Testis (tissue), 3 donors: ENCODE measurements around the gene ADGRG3. TPM values are rescaled to one million over a fixed set of nuclear protein-coding genes. Genes with fewer than 3 reads are reported as not detected.

ENCODE experiments used
- DNase-seq: peaks from one replicate; pipeline ENCODE4 v3.0.0-alpha.2; 2019
- H3K27ac ChIP-seq, 2 donors: fragments of 200-600 bp; sonication (generic); one replicate each; pipeline ENCODE4 v1.5.1; 2019
- H3K27me3 ChIP-seq: fragments of 200-600 bp; sonication (generic); one replicate; pipeline ENCODE4 v1.5.1; 2019
- H3K36me3 ChIP-seq: fragments of 200-600 bp; sonication (generic); one replicate; pipeline ENCODE4 v1.5.1; 2017; ENCODE audit warnings: low read depth; ENCODE audit errors: missing control alignments
- H3K4me1 ChIP-seq: fragments of 200-600 bp; sonication (generic); one replicate; pipeline ENCODE4 v1.5.1; 2019
- H3K4me3 ChIP-seq, 2 donors: fragments of 200-600 bp; sonication (generic); one replicate each; pipeline ENCODE4 v1.5.1; 2017 to 2019
- H3K9me3 ChIP-seq: fragments of 200-600 bp; sonication (generic); one replicate; pipeline ENCODE4 v1.5.1; 2017
- POLR2A ChIP-seq: fragments of 450-650 bp; IDR thresholded peaks from one replicate; pipeline ENCODE4 v1.6.1; 2017; ENCODE audit warnings: antibody characterized with exemption, mild to moderate bottlenecking, moderate library complexity
- WGBS, 2 donors: methylation state at CpG; one replicate each; pipeline ENCODE4 v1.1.5; 2018; 5-methylcytosine and 5-hydroxymethylcytosine counted together
- intact Hi-C: fragments of 100-400 bp; cut with DNase I; formaldehyde crosslinking; loops from one replicate; pipeline ENCODE4 v1.15.1; 2023; ENCODE audit warnings: low total_unique reads
- polyA plus RNA-seq: library from polyadenylated mRNA; stranded (reverse); fragments of 350-450 nt; fragmentation: Illumina TruSeq; extraction: RNeasy Lipid Tissue Mini Kit (QIAGEN cat#74804); gene quantifications from one replicate; pipeline ENCODE4 v1.2.3, GENCODE V29; 2014; ENCODE audit warnings: low read depth, low replicate concordance; ENCODE audit not compliant: insufficient read depth
- total RNA-seq, 2 donors: library from RNA; depleted of rRNA; stranded (reverse); fragments of >200 nt; gene quantifications; one replicate each; pipeline ENCODE4 v1.2.3, GENCODE V29; 2016
- TF ChIP-seq, protein P1 (sequence below), 3 experiments: fragments of 450-650 bp in 2 of 3; fragments of 200-600 bp in 1 of 3; sonication (generic) in 1 of 3; IDR thresholded peaks; one replicate each; pipeline ENCODE4 v1.5.1; 2016 to 2019; ENCODE audit warnings: antibody characterized with exemption in 3 of 3, mild to moderate bottlenecking in 2 of 3, moderate library complexity in 1 of 3

Gene ADGRG3
- total and polyA plus RNA-seq, 3 donors from 2014 or later: 0.37 to 0.82 (median 0.63) TPM

DNA sequence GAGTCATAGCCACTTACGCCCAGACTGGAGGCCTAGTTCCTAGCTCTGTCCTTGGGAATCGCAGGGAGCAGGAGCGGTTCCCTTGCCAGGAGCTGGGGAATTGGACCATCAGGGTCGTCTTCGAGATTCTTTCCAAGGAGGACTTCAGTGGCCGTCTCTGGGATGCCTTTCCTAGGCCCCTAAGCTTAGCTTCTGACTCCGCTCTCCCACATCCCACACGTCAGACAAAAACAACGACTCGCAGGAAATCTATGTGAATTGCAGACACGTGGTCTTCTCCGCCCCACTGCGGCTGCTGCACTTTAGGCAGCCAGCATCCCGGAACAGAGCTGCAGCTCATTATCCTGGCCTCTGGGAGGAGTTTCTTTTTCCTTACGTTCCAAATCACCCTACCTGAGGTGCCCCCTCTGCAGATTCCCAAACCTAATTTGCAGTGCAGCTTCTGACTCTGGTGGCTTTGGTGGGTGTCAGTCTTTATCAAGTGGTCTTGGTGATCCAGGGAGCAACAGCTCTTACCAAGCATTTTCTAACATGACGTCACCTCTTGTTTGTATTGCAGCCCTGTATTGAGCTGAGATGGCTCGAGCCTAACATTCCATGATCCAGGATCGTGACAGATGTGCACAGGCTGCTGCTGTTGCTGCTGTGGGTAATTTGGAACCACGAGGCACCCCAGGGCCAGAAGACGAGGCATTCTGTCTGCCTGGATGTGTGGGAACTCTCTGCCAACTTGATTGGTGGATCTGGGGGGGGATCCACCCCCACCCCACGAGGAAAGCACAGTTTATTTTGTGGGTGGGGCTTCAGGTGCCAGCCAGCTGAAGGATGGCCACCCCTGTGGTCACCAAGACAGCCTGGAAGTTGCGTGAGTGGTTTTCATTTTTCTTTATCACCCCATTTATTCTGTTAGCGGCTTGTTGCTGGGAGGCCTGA lies 68.6 kb downstream of the ADGRG3 start:
- WGBS, 2 donors: 12% methylated on average over 19 to 23 of the region's 23 CpGs
- H3K9me3 ChIP-seq: no peaks in the 10 kb centered on the region
- H3K27ac ChIP-seq: peak overlapping the region in 1 of 2 donors; percentile 39

DNA sequence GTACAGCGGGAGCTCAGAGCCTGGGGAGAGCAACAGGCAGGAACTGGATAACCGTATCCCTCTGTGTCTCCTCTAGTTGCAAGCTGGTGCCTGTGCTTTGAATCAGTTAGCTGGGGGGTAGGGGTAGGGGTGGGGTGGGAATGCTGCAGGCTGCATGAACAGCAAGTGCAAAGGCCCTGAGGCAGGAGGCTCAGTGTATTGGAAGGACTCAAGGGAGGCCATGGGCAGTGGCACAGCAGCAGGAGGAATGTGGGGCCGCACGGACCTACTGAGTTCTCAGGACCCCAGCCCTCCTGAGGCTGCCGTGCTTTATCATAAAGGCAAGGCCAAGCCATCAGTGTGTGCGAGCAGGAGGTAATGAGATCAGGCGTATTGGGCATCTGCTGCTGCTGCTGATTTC lies 70.7 kb downstream of the ADGRG3 start:
- H3K4me3 ChIP-seq: no peak overlapping the region
- H3K27ac ChIP-seq: no peak overlapping the region
- no peaks in the 10 kb centered on the region for H3K27me3 ChIP-seq
- peaks cover 5% of the 10 kb centered on the region for H3K4me1 ChIP-seq
- 95% methylated on average over 7 of the region's 7 CpGs; no CpG with 5 or more reads in 1 of the 2 donors for WGBS, 2 donors
- TF ChIP-seq POLR2A: no peak
- TF ChIP-seq, protein P1, sequence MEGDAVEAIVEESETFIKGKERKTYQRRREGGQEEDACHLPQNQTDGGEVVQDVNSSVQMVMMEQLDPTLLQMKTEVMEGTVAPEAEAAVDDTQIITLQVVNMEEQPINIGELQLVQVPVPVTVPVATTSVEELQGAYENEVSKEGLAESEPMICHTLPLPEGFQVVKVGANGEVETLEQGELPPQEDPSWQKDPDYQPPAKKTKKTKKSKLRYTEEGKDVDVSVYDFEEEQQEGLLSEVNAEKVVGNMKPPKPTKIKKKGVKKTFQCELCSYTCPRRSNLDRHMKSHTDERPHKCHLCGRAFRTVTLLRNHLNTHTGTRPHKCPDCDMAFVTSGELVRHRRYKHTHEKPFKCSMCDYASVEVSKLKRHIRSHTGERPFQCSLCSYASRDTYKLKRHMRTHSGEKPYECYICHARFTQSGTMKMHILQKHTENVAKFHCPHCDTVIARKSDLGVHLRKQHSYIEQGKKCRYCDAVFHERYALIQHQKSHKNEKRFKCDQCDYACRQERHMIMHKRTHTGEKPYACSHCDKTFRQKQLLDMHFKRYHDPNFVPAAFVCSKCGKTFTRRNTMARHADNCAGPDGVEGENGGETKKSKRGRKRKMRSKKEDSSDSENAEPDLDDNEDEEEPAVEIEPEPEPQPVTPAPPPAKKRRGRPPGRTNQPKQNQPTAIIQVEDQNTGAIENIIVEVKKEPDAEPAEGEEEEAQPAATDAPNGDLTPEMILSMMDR (IDR thresholded peaks at IDR 0.05): no peak
- no peaks in the 10 kb centered on the region for H3K36me3 ChIP-seq
- intact Hi-C loops: no loop called here
- H3K9me3 ChIP-seq: no peaks in the 10 kb centered on the region
- DNase-seq: no peak

More for the DNA sequence above, 68.6 kb downstream of the ADGRG3 start:
- Histone ChIP-seq H3K4me3 (peak overlapping the region; percentile 76 to 89), H3K27me3 (no peaks in the 10 kb centered on the region), H3K4me1 (peaks cover 5% of the 10 kb centered on the region), H3K36me3 (no peaks in the 10 kb centered on the region)
- intact Hi-C loops: no loop called here
- DNase-seq: peak; percentile 71
- no peak for TF ChIP-seq POLR2A
- TF ChIP-seq, protein P1 (IDR thresholded peaks at IDR 0.05): peak in 1 of 3 experiments; percentile 24

Other genes starting within 250 kb of the ADGRG3 start
- 10 to 100 TPM; 74.9 to 77.1 TPM for gene CIAPIN1, start 220.9 kb upstream of the ADGRG3 start, total RNA-seq
- gene CIAPIN1, start 220.9 kb upstream of the ADGRG3 start, polyA plus RNA-seq: 205 TPM
- gene COQ9, start 220.8 kb upstream of the ADGRG3 start, total RNA-seq: 10 to 100 TPM; 74.1 to 77.1 TPM
- gene COQ9, start 220.8 kb upstream of the ADGRG3 start, polyA plus RNA-seq: 93.5 TPM
- gene POLR2C, start 205.6 kb upstream of the ADGRG3 start, total RNA-seq: 100 to 1,000 TPM in 1 of 2 donors, 10 to 100 TPM in 1; 88.7 to 102 TPM
- gene POLR2C, start 205.6 kb upstream of the ADGRG3 start, polyA plus RNA-seq: 65.0 TPM
- 10 to 100 TPM; 25.3 to 32.9 TPM for gene DOK4, start 181.8 kb upstream of the ADGRG3 start, total RNA-seq
- gene DOK4, start 181.8 kb upstream of the ADGRG3 start, polyA plus RNA-seq: 15.5 TPM
- 10 to 100 TPM; 13.1 to 16.7 TPM for gene CCDC102A, start 131.7 kb upstream of the ADGRG3 start, total RNA-seq
- 7.7 TPM for gene CCDC102A, start 131.7 kb upstream of the ADGRG3 start, polyA plus RNA-seq
- gene ADGRG5, start 125.7 kb upstream of the ADGRG3 start, total RNA-seq: 1 to 10 TPM; 2.3 to 2.4 TPM
- 2.7 TPM for gene ADGRG5, start 125.7 kb upstream of the ADGRG3 start, polyA plus RNA-seq
- 100 to 1,000 TPM; 296 to 346 TPM for gene ADGRG1, start 39.7 kb upstream of the ADGRG3 start, total RNA-seq
- 134 TPM for gene ADGRG1, start 39.7 kb upstream of the ADGRG3 start, polyA plus RNA-seq
- 10 to 100 TPM; 35.4 to 62.7 TPM for gene DRC7, start 26.5 kb downstream of the ADGRG3 start, total RNA-seq
- 199 TPM for gene DRC7, start 26.5 kb downstream of the ADGRG3 start, polyA plus RNA-seq
- gene KATNB1, start 67.5 kb downstream of the ADGRG3 start, total RNA-seq: 10 to 100 TPM; 52.7 to 53.5 TPM
- 105 TPM for gene KATNB1, start 67.5 kb downstream of the ADGRG3 start, polyA plus RNA-seq
- 100 to 1,000 TPM; 137 to 185 TPM for gene KIFC3, start 134.2 kb downstream of the ADGRG3 start, total RNA-seq
- gene KIFC3, start 134.2 kb downstream of the ADGRG3 start, polyA plus RNA-seq: 105 TPM